CD4-positive, alpha-beta T cell treated with Interleukin-10 for 1 hour (primary cell): ENCODE measurements around the gene EIF6.
"Not testable (repeated sequence)": the region's sequence is repeated elsewhere in the genome, so short reads cannot be mapped to it uniquely, and the experiment has no call there.

Experiments used
- DNase-seq: peaks from one replicate; pipeline ENCODE4 v3.0.0-alpha.2; 2020

Gene EIF6

GRCh38 chr20:35277531-35278395 is 6.8 kb downstream of the EIF6 start, which contains the start of gene MMP24OS:
TSS of gene MMP24OS (minus strand) at chr20:35278122. CDS start at chr20:35277929, 193 bp downstream.
- peak; percentile 93 for DNase-seq

DNA sequence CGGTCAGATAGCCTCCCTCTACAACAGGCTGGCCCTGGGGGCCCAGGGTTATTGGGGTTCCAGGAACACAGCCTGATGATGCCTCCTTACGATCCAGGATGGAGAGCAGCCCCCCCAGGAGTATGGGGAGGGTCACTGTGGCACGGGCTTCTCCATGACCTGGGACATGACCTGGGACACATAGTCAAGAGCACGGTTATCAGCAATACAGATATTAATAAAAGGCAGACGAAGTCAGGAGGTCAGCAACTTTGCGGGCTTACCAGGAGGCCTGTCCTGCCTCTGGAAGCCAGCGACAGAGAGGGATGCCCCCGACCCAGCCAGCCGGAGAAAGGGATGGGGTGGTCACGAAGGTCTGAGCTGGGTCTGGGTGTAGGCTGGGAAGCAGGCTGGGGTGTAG is 7.4 kb downstream of the EIF6 start:
- no peak for DNase-seq

DNA sequence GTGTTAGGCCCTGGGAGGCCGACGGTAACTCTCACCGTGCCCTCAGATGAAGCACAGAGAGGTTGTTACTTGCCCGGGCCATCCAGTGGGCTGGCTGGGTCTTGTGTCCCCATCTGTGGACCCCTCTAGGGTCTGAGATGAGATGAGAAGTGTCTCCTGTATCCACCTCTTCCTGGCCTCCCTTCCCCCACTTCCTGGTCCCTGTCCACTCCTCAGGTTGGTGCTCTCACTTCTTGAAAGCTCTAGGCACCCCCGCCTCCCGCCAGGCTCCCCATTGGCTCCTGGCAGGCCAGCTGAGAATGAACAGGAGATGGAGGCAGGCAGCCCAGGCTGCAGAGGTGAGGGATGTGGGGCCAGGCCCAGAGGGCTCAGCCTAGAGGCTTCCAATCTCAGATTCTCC is 8.2 kb downstream of the EIF6 start:
- DNase-seq: no peak

DNA sequence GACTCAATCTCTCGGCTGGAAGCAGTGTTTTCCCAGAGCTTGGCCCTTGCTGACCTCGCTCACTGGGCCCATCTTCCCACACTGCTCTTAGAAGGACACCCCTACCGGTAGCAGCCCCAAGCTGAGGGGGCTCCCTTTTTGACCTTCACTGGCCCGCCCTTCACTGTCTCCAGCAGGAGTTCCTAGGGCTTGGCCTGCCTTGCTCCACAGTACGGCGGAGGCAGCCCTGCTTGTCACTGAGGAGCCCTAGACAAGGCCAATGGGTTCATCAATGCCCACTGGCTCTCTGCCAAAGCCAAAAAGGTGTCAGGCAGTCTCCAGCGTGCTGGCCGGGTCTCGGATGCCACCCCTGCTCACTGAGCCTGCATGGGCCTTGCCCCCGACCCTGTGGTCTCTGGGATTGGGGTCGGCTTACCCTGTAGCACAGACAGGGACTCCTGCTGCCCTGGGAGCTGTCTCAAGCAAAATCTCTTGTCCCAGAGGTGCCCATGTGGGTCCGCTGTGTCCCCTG is 8.8 kb downstream of the EIF6 start:
- no peak for DNase-seq

- no peak for DNase-seq
Observed at GRCh38 chr20:35274172-35275092, 10.1 kb downstream of the EIF6 start.

DNA sequence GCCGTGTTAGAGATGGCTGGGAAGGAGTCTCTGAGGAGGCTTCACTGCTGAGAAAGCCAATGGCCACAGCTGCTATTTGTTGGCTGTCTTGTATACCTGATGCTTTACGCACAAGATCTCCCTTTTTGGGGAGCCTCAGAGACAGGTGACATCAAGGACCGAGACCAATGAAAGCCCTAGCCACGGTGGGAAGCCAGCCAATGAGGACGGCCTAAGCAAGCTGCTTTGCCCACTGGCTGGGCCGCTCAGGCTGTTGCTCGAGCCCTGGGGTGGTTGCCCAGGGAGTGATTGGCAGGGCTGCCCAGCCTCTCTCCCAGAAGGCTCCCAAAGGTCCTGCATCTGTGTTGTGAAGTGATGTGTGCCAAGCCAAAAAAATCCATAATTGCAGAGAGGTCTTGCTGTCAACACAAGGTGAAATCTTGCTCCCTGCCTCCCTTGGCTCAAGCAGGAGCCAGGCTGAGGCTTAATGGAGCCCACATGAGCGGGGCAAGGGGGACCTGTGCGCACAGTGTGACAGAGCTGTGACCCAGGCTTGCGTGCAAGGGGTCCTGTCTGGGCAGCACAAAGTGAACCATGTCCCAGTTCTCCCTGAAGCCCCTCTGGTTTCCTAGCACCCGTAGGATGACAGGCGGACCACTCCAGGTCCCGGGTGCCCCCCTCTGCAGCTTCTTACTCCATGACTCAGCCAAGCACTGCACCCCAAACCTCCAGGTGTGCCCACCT is 11.0 kb downstream of the EIF6 start:
- DNase-seq: no peak

DNA sequence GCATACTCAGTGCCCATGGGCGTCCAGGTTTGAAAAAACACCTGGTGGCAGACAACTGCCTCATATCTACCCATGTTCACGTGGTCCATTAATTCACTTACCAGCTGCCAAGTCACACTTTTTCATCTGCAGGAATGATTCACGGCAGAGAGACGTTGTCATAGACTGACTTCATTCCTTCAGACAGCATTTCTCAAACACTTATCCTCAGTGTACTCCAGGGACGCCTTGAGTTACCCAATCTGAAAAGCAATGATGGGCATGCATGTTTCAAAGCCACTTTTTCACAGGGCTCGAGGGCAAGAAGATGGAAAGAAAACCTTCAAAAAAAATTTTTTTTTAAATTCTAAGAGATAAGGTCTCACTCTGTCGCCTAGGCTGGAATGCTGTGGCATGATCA is 12.7 kb downstream of the EIF6 start:
- DNase-seq: no peak

GRCh38 chr20:35271073-35271882 is 13.3 kb downstream of the EIF6 start:
- DNase-seq: no peak

DNA sequence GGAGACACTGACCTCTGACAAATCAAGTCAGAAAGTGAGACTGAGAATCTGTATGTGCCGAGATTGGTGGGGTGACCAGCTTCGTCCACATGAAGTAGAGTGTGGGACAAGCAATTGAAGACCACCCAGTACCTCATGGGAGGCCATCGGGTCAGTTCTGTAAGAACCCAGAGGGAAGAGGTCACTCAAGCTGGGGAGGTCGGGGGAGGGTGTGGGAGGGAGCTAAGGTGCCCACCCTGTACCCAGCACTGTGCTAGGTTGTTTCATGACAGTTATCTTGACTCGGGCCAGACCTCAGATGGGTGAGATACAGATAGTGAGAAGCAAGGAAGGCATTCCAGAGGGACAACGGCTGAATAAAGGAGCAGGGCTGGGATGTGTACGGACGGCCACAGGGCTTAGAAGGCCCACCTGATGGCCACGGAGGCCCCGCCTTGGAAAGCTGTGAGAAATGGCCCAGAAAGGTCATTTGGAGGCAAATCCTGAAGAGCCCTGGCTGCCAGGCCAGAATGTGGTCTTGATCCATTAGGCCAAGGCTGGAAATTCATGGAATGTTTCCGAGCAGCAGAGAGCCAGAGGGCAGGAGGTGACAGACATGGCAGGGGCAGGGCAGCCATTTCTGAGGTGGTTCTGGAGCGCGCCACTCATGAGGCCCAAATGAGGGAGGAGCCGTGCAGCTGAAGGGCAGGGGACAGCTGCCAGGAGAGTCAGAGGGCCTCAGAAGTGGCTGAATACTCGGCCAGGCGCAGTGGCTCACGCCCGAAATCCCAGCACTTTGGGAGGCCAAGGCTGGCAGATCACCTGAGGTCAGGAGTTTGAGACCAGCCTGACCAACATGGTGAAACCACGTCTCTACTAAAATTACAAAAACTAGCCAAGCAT is 14.3 kb downstream of the EIF6 start:
- no peak for DNase-seq

DNA sequence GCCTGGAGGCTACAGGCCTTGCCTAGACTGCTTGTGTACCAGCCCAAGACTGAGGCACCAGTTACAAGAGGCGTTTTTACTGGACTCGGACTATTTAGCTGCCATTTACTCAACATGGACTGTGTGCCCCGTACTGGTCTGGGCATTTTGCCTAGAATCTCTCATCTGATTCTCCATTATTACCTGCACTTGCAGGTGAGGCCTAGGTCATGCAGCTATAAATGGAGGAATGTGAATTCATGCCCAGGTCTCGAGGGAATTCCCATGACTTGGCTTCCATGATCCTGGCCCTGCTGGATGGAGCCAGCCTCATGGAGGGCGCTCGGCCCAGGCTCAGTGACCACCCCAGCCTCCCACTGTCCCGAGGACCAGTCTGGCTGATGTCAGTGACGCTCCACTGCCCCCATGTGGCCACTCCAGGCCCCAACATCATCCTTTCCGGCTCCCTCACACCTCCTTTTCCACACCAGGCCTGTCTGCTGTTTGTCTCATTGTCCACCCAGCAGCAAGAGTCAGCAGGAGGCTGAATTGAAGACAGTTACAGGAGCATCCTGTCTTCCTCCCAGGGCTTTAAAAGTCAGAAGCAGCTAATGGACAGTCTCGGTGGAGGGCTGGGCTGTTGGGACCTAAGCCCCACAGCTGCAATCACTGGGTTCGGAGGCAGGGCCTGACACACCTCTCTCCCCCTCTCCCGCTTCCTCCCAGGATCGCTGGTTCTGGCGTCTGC is 15.4 kb downstream of the EIF6 start:
- DNase-seq: peak; percentile 48

GRCh38 chr20:35267092-35267491 is 17.5 kb downstream of the EIF6 start:
- DNase-seq: no peak

DNA sequence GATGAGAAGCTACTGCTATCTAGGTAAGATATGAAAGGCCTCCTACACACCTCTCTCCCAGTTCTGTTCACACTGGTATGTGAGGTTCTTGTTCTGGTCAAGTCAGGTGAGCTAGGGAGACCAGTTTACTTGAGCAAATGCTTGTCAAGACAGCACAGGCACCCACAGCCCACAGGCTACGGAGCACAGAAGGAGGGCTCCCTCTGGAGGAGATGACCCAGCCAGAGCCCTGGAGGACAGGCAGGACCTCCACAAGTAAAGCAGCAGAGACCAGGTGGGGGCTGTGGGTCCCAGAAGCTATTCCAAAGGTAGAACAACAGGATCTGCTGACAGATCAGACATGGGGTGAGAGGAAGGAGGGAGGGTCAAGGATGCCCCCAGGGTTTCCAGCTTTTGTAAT is 19.8 kb downstream of the EIF6 start:
- DNase-seq: no peak

DNA sequence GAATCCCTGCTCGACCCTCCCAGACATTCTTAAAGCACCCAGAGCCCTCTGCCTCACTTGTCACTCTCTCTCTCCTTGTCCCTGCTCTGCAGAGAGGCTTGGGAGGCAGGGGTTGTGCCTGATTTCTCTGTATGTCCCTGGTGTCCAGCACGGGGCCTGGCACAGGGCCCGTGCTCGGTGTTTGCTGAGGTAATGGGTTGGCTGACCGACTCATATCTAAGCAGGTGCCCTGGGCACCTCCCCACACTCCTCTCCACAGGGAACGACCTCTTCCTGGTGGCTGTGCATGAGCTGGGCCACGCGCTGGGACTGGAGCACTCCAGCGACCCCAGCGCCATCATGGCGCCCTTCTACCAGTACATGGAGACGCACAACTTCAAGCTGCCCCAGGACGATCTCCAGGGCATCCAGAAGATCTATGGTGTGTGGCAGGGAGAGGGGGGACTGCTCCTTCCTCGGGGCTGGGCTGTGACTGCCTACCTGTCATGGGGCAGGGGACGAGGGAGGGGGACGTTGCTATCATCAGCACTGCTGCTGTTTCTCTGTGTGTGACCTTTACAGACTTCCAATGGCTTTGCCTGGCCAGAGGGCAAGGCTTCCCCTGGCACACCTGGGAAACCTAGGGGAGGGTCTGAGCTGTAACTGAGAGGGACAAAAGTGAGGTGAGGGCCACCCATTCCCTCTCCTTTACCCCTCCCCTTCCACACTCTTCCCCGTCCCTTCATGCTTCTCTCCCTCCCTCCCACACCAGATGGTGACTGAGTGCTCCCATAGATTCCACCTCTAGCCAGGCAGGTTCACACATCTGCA is 20.8 kb downstream of the EIF6 start:
- DNase-seq: no peak

DNA sequence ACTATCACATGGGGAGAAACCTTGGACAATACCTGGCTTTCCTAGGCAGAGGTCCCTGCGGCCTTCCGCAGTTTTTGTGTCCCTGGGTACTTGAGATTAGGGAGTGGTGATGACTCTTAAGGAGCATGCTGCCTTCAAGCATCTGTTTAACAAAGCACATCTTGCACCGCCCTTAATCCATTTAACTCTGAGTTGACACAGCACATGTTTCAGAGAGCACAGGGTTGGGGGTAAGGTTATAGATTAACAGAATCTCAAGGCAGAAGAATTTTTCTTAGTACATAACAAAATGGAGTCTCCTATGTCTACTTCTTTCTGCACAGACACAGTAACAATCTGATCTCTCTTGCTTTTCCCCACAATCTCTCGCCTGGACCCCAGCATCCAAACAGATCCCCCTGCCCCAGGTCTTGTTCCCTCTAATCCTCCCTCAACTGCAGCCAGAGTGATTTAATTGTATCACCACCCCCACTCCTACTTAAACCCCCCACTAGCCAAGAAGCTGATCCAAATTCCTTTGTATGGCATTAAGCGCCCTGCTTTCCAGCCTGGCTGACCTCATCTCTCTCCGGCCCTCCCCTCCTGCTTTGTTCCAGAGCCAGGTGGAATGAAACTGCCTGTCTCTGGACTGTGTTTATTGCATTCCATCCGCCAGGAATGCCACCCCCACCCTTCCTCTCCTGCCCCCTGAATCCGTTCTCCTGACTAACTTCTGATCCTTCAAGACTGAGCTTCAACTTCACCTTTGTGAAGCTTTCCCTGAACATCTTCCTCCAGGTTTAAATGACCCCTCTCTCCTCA is 21.6 kb downstream of the EIF6 start:
- DNase-seq: not testable (repeated sequence)

DNA sequence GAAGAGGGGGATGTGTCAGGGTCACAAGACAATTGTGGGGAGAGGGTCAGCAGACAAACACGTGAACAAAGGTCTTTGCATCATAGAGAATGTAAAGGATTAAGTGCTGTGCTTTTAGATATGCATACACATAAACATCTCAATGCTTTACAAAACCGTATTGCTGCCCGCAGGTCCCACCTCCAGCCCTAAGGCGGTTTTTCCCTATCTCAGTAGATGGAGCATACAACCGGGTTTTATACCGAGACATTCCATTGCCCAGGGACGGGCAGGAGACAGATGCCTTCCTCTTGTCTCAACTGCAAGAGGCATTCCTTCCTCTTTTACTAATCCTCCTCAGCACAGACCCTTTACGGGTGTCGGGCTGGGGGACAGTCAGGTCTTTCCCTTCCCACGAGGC is 22.3 kb downstream of the EIF6 start:
- DNase-seq: not testable (repeated sequence)

DNA sequence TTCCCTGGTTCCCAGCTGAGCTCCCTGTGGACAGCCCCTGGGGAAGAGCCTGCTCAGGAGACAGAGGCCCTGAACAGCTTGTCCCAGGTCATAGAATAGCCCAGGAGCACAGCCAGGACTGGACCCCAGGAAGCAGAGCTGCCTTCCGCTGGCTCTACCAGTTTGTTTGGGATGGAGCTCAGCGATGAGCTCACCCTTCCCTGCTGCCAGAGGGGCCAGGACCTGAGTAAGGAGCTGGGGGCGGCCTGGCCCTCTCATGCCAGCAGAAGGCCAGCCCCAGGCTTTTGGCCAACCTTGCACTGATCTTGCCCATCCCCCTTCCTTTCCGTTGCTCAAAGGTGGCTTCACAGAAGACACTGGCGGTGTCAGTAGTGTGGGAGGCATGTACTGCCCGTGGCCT is 24.1 kb downstream of the EIF6 start:
- no peak for DNase-seq

- no peak for DNase-seq
Observed at GRCh38 chr20:35257175-35257909, 27.2 kb downstream of the EIF6 start.
